Karpas-422 (cell line): ENCODE results near the gene COLEC12. TPM values are rescaled to one million over a fixed set of nuclear protein-coding genes. Genes with fewer than 3 reads are reported as not detected.

Experiments
- DNase-seq: peaks from one replicate; pipeline ENCODE4 v3.0.0-alpha.2; 2015
- H2AFZ ChIP-seq: fragments of 200-600 bp; sonication (generic); 2 replicates; pipeline ENCODE4 v1.6.1; 2014; ENCODE audit warnings: antibody characterized with exemption, low read length, mixed read lengths
- H3K27ac ChIP-seq: fragments of 200-600 bp; sonication (generic); 2 replicates; pipeline ENCODE4 v1.5.1; 2014; ENCODE audit warnings: mild to moderate bottlenecking, low read length, moderate library complexity
- H3K27me3 ChIP-seq: fragments of 200-600 bp; sonication (generic); 2 replicates; pipeline ENCODE4 v1.6.1; 2014; ENCODE audit warnings: low read length, mixed read lengths
- H3K36me3 ChIP-seq: fragments of 200-600 bp; sonication (generic); 2 replicates; pipeline ENCODE4 v1.6.1; 2014; ENCODE audit warnings: low read length, mixed read lengths; ENCODE audit not compliant: insufficient read depth
- H3K4me1 ChIP-seq: fragments of 200-600 bp; sonication (generic); 2 replicates; pipeline ENCODE4 v1.6.1; 2014; ENCODE audit warnings: mild to moderate bottlenecking, low read length, mixed read lengths
- H3K4me2 ChIP-seq: fragments of 200-600 bp; sonication (generic); 2 replicates; pipeline ENCODE4 v1.6.1; 2014; ENCODE audit warnings: low read length, low read depth, mild to moderate bottlenecking; ENCODE audit not compliant: poor library complexity, severe bottlenecking
- H3K4me3 ChIP-seq: fragments of 200-600 bp; sonication (generic); 2 replicates; pipeline ENCODE4 v1.5.1; 2014; ENCODE audit warnings: mild to moderate bottlenecking, antibody characterized with exemption, low read length, mixed read lengths
- H3K79me2 ChIP-seq: fragments of 200-600 bp; sonication (generic); 2 replicates; pipeline ENCODE4 v1.6.1; 2014; ENCODE audit warnings: mild to moderate bottlenecking, low read length, mixed read lengths
- H3K9ac ChIP-seq: fragments of 200-600 bp; sonication (generic); 2 replicates; pipeline ENCODE4 v1.6.0; 2014; ENCODE audit warnings: low read length
- H3K9me2 ChIP-seq: fragments of 200-600 bp; sonication (generic), shearing (Covaris generic); replicated peaks from 2 replicates; pipeline ENCODE4 v1.6.0; 2014; ENCODE audit warnings: mild to moderate bottlenecking, low read length, moderate library complexity; ENCODE audit not compliant: insufficient read depth
- H3K9me3 ChIP-seq: fragments of 300-700, 200-600 bp; sonication (generic); 2 replicates; pipeline ENCODE4 v1.6.1; 2014; ENCODE audit warnings: low read length, mixed read lengths
- H4K20me1 ChIP-seq: fragments of 200-600 bp; sonication (generic); 2 replicates; pipeline ENCODE4 v1.6.1; 2014; ENCODE audit warnings: mild to moderate bottlenecking, antibody characterized with exemption, low read length, low read depth; ENCODE audit not compliant: insufficient read depth
- total RNA-seq: library from RNA; depleted of rRNA; stranded (reverse); fragments of >200 nt; shearing (Covaris generic); gene quantifications from 2 replicates; pipeline ENCODE4 v1.2.3, GENCODE V29; 2014; ENCODE audit warnings: low replicate concordance

COLEC12 gene
- total RNA-seq, 1 experiment from 2014 or later = not detected

- Histone ChIP-seq H3K9me2 (no peaks in the 10 kb centered on the region), H3K4me1 (no peaks in the 10 kb centered on the region), H3K9ac (no peak overlapping the region), H3K79me2 (no peaks in the 10 kb centered on the region), H3K4me3 (no peak overlapping the region), H3K4me2 (no peak overlapping the region), H3K27me3 (no peaks in the 10 kb centered on the region), H4K20me1 (no peaks in the 10 kb centered on the region), H3K9me3 (no peaks in the 10 kb centered on the region), H2AFZ (no peak overlapping the region), H3K36me3 (no peaks in the 10 kb centered on the region), H3K27ac (no peak overlapping the region)
- no peak for DNase-seq
These were observed 26.1 kb downstream of the COLEC12 start for GRCh38 chr18:474416-474815.

DNA sequence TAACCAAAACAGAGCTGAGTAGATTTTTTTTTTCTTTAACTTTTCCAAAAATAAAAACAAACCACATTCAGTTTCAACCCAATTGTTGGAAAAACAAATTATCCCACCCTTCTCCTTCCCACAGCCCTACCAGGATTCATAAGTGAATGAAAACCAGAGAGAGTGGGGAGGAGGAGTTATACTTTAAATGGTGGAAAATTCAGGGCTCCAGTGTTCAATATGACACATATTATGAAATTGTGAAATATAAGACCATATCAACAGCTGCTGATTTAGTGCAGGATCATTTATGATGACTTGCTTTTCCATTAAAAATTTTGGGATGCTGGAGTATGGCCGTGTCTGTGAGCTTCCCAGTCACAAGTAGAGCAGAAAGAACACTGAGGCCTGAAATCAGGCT lies 26.7 kb downstream of the COLEC12 start:
- Histone ChIP-seq H3K36me3 (no peaks in the 10 kb centered on the region), H4K20me1 (no peaks in the 10 kb centered on the region), H3K4me1 (no peaks in the 10 kb centered on the region), H3K9me3 (no peaks in the 10 kb centered on the region), H2AFZ (no peak overlapping the region), H3K4me2 (no peak overlapping the region), H3K27ac (no peak overlapping the region), H3K27me3 (no peaks in the 10 kb centered on the region), H3K9ac (no peak overlapping the region), H3K9me2 (no peaks in the 10 kb centered on the region), H3K4me3 (no peak overlapping the region), H3K79me2 (no peaks in the 10 kb centered on the region)
- DNase-seq = no peak

GRCh38 chr18:471716-472115 lies 28.8 kb downstream of the COLEC12 start:
- no peak for DNase-seq

DNA sequence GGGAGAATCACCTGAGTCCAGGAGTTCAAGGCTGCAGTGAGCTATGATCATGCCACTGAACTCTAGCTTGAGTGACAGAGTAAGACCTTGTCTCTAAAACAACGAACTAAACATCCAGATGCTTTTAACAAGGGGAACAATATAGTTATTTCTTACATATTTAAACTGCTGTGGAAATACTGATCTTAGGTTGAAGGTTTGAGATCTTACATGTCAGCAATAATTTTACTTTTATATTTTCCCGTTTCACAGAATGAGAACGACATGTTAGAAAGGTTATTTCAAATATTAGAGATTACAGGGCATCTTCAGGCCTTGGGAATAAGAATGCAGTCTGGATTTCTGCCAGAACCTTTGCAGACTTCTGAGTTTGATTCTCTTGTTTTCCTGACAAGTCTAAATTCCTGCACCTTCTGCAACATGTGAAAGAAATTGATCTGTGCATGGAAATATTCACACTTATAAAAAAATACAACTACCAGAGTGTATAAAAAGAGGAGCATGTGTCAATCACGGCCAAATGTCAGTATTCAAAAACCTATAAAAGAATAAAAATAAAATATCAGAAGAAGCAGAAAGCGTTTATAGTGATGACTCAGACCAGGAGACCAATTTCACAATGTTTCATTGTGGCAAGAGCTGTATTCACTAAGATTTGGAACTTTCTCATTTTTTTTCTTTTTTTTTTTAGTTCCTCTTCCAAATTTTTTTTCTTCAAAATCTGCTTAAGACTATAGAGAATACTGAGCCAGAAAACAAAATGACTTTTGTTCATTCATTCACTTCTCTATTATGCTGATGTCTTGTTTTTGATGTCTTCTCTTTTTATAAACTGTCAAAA lies 29.6 kb downstream of the COLEC12 start:
- H3K27ac ChIP-seq = no peak overlapping the region
- H3K9me2 ChIP-seq = no peaks in the 10 kb centered on the region
- H3K4me2 ChIP-seq = no peak overlapping the region
- no peaks in the 10 kb centered on the region for H3K79me2 ChIP-seq
- no peaks in the 10 kb centered on the region for H3K27me3 ChIP-seq
- no peak overlapping the region for H3K9ac ChIP-seq
- H4K20me1 ChIP-seq = no peaks in the 10 kb centered on the region
- H2AFZ ChIP-seq = no peak overlapping the region
- no peak overlapping the region for H3K4me3 ChIP-seq
- H3K36me3 ChIP-seq = no peaks in the 10 kb centered on the region
- H3K9me3 ChIP-seq = no peaks in the 10 kb centered on the region
- no peaks in the 10 kb centered on the region for H3K4me1 ChIP-seq
- no peak for DNase-seq

More at GRCh38 chr18:471716-472115, 28.8 kb downstream of the COLEC12 start:
- Histone ChIP-seq H3K4me2 (no peak overlapping the region), H3K27ac (no peak overlapping the region), H3K36me3 (no peaks in the 10 kb centered on the region), H2AFZ (no peak overlapping the region), H3K9me2 (no peaks in the 10 kb centered on the region), H3K9me3 (no peaks in the 10 kb centered on the region), H4K20me1 (no peaks in the 10 kb centered on the region), H3K4me1 (no peaks in the 10 kb centered on the region), H3K27me3 (no peaks in the 10 kb centered on the region), H3K9ac (no peak overlapping the region), H3K79me2 (no peaks in the 10 kb centered on the region), H3K4me3 (no peak overlapping the region)

- no peaks in the 10 kb centered on the region for H4K20me1 ChIP-seq
- no peaks in the 10 kb centered on the region for H3K9me3 ChIP-seq
- no peak overlapping the region for H3K27ac ChIP-seq
- H3K9ac ChIP-seq = no peak overlapping the region
- no peak overlapping the region for H2AFZ ChIP-seq
- H3K9me2 ChIP-seq = no peaks in the 10 kb centered on the region
- no peak overlapping the region for H3K4me3 ChIP-seq
- H3K4me2 ChIP-seq = no peak overlapping the region
- DNase-seq = peak; percentile 43
- no peaks in the 10 kb centered on the region for H3K36me3 ChIP-seq
- no peaks in the 10 kb centered on the region for H3K27me3 ChIP-seq
- H3K4me1 ChIP-seq = no peaks in the 10 kb centered on the region
- H3K79me2 ChIP-seq = no peaks in the 10 kb centered on the region
These were observed 31.3 kb downstream of the COLEC12 start for GRCh38 chr18:468955-469790.

DNA sequence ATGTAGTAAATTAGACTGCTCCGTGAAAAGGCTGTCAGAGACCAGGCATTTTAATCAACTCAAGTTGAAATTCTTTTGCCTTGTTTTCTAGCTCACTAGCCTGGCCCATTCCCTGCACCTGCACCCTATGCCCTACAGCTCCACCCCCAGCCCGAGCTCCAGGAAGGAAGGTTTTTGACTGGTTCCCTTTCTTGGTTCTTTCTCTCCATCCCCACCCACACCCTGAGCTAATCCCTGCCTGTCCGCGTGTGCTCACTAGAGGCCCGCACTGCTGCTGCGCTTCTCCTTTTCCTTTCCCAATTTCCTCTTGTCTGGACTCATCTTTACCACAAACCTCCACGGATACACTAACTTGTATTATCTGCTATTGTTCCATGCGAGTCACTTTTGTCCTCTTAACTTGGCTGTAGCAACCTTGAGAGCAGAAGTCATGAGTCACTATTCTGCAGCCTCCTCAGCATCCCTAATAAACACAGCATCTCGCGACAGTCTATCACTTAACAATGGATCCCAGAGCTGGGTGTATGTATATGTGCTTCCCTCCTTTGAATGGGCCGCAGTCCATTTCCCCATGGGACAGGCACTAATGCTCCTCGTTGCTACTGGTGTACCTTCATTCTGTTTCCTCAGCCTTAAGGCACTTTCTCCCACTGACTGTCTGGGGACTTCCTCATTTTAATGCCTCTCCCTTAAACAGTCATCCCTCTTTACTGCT lies 36.5 kb downstream of the COLEC12 start:
- Histone ChIP-seq H3K4me3 (no peak overlapping the region), H3K4me2 (no peak overlapping the region), H3K27me3 (no peaks in the 10 kb centered on the region), H3K79me2 (no peaks in the 10 kb centered on the region), H3K9me2 (no peaks in the 10 kb centered on the region), H3K36me3 (no peaks in the 10 kb centered on the region), H4K20me1 (no peaks in the 10 kb centered on the region), H3K9ac (no peak overlapping the region), H3K27ac (no peak overlapping the region), H2AFZ (no peak overlapping the region), H3K4me1 (no peaks in the 10 kb centered on the region), H3K9me3 (no peaks in the 10 kb centered on the region)
- DNase-seq = no peak

DNA sequence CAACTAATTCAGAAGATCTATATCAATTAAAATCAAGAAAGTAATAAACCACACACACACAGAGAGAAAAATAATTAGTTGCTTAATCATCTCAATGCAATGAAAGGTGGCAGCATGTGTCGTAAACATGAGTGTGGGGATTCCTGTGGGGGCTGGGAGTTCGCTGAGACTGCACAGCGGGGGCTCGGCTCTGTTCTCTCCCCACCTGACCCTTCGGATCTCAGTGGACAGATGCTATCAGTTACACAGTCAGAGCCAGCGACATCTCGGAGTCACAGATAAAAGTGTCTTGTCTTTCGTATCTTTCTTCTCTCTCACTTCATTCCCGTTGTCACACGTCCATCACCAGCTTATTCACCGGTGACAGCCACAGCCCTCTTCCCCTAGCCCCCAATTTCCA lies 37.1 kb downstream of the COLEC12 start:
- no peak overlapping the region for H3K27ac ChIP-seq
- H3K4me2 ChIP-seq = no peak overlapping the region
- DNase-seq = no peak
- no peak overlapping the region for H3K9ac ChIP-seq
- no peaks in the 10 kb centered on the region for H3K79me2 ChIP-seq
- H3K27me3 ChIP-seq = no peaks in the 10 kb centered on the region
- no peaks in the 10 kb centered on the region for H3K9me2 ChIP-seq
- H3K9me3 ChIP-seq = no peaks in the 10 kb centered on the region
- H2AFZ ChIP-seq = no peak overlapping the region
- no peaks in the 10 kb centered on the region for H4K20me1 ChIP-seq
- H3K4me3 ChIP-seq = no peak overlapping the region
- no peaks in the 10 kb centered on the region for H3K4me1 ChIP-seq
- H3K36me3 ChIP-seq = no peaks in the 10 kb centered on the region

- Histone ChIP-seq H3K79me2 (no peaks in the 10 kb centered on the region), H4K20me1 (no peaks in the 10 kb centered on the region), H3K4me3 (no peak overlapping the region), H3K9ac (no peak overlapping the region), H3K27me3 (no peaks in the 10 kb centered on the region), H2AFZ (no peak overlapping the region), H3K4me2 (no peak overlapping the region), H3K4me1 (no peaks in the 10 kb centered on the region), H3K27ac (no peak overlapping the region), H3K9me2 (no peaks in the 10 kb centered on the region), H3K9me3 (no peaks in the 10 kb centered on the region), H3K36me3 (no peaks in the 10 kb centered on the region)
- DNase-seq = no peak
These were observed 38.7 kb downstream of the COLEC12 start for GRCh38 chr18:461762-462161.
